Activated gamma-delta T cell treated with anti-CD3 and anti-CD28 coated beads, Interleukin-2, amount 50 U/mL, for 16 hours (primary cell): Measurements from ENCODE around the gene ASXL1.
A peak's percentile ranks its signal among the peaks of the same experiment; 100 is the strongest.

Experiments
- DNase-seq: peaks from one replicate; pipeline ENCODE4 v3.0.0-alpha.2; 2020; ENCODE audit warnings: low read depth

ASXL1 gene

DNA sequence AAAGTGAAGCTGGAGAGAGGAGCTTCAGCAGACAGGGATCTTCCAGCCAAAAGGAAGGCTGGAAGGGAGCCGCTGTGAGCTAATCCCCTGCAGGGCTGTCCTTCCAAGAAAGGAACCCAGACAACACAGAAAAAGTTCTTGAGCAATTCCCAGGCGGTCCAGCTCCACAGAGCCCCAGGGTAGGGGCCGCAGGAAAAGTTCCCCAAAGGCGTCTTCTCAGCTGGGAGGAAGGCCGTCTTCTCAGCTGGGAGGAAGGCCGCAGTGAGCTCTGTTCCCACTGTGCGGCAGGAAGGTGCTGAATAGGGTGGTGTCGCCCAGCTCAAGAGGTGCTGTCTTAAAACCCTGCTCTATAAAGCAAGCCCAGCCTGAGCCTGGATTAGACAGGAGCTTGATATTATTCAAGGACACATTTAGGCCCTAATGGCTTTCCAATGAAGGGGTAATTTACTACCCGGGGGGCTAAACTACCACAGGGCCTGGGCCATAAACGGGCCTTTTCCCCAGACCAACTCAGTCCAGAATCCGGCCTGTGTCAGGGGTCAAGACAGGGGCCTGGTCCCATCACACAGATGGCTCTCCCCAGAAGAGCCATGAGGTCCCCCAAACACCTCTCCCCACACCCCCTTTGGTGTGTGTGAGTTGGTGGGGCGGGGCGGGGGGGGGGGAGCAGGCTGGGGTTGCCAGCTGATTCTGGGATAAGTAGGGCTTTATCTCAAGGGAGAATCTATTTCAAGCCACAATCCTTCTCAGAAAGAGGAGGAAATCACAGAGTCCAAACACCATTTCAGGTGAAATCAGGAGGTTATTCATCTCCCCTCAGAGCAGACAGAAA lies 123.4 kb downstream of the ASXL1 start:
- DNase-seq = no peak

GRCh38 chr20:32482143-32482441 lies 124.0 kb downstream of the ASXL1 start:
- no peak for DNase-seq

DNA sequence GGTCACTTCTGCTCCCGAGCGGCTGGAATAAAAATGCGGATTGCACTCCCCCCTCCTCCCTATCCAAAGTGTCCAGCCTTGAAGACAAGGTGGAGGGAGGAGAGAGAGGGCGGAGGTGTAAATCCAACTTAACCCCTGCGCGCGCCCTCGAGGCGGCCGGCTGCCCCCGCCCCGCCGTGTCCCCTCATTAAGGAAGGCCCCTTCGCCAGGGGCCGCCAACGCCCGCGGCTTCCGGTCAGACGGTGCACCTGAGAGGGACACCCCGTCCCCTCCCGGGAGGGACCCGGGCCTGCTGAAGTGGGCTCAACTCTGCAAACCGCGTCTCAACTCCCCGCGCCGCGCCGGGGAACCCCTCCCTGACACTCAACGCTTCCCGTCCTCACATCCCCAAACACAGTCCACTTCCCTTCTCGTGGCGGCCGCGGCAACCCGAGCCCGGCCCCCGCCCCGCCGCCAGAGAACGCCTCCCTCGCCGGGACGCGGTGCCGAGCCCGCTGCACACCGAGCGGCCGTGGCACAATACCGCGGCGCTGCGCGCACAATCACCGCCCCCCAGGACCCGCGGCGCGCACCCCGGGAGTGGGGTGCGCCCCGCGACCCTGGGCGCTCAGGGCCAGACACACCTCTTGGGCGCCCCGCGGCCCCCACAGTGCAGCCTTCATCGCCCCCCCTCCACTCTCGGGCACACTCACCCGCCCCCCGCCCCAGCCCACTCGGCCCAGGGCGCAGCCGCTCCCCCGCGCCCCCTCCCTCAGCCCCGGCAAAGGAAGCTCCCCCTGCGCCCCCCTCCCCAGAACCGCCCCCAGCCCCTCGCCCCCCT lies 124.5 kb downstream of the ASXL1 start:
- DNase-seq = peak; percentile 17

DNA sequence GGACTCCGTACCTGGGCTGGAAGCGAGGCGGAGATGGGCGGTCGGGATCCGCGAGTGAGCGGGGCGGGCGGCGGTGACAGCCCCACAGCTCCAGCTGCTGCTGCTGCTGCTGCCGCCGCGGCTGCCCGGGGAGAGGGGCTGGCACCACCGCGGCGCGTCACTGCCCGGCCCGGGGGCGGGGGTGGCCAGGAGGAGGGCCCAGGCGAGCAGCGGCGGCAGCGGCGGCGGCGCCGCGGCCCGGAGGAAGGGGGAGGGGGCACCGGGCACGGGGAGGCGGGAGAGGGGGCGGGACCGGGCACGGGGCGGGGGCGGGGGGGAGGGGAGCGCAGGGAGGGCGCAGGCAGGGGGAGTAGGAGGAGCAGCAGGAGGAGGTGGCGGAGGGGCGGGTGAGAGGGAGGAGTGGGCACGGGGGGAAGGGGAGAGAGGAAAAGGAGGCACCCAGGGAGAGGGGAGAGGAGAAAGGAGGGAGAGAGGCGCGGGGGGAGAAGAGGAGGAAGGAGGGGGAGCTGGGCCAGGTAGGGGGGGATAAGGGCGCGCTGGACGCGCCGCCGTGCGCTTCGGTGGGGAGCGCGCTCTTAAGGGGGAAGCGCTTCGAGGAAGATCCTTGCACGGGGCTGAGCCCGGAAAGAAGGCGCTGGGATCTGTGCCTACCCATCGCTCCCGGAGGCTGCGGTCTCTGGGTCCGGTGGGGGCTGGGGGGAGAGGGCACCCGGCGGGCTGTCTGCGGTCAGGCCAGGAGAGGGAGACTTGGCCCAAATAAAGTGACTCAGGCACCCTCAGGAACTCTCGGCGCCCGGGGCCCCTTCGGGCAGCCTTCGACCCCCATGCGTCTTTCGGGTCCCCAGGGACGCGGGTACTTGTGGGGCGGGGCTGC lies 125.5 kb downstream of the ASXL1 start:
- DNase-seq = peak; percentile 47

DNA sequence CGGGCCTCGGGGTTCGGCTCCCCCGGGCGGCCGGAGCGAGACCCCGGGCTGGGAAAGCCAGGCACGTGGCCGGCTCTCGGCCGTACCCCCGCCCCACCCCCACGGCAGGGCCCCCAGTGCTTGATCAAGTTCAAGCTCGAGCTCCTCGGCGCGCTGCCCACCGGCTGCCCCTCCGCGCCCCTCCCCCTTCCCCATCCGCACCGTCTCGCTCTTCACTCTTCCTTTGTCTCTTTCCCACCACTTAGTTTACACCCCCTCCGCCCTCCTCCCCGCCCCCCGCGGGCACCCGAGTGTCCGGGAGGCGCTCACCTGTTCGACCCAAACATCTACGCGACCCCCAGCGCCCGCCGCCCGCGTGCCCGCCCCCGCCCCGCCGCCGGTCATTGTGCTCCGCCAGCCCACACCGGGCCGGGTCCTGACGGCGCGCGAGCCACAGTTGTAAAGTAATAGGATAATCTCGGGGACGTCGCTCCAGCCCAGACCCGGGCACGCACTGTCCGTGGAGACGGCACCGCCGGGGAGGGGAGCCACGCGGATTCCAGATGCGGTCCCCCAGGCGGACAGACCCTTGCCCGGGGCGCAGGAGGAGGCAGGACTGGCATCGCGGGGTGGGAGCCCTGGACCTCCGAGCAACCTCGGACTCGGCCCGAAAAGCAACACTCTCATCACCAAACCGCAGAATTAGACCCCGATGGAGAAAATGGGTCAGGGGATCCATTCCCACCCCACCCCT lies 126.3 kb downstream of the ASXL1 start:
- DNase-seq = no peak

DNA sequence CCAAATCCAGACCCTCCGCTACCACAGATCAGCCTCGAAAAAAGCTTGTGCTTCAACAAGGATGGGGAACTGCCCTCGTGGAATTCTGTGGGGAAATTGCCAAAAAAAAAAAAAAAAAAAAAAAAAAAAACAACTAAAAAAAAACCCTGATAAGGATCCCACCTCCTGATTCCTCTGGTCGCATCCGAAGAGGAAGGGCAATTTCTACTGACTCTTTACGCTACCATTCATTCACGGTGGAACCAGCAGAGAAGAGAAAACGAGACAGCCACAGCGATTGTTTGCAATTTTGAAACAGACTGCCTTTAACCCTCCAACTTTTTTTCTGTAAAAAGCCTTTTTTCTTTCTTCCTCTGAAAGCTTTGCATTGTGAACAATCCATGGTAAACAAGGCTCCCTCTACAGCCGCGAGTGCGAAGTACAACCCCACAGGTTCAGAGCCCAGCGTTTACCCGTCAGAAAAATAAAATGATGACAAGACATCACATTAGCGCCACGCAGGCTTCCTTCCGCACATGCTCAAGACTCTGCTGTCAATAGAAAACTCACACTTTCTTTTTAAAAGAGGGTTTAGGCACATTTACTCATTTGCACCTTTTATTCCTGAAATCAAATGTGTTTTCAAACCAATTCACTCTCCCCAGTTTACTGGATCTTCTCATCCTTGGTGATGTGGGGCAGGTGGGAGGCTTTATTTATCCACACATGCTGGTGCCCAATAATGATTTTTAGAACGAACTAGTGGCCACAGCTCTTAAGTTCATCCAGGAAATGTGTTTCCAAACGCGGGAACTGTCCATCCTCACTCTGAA lies 127.0 kb downstream of the ASXL1 start:
- peak; percentile 64 for DNase-seq

- DNase-seq = no peak
Observed at GRCh38 chr20:32485770-32486478, 127.8 kb downstream of the ASXL1 start.

DNA sequence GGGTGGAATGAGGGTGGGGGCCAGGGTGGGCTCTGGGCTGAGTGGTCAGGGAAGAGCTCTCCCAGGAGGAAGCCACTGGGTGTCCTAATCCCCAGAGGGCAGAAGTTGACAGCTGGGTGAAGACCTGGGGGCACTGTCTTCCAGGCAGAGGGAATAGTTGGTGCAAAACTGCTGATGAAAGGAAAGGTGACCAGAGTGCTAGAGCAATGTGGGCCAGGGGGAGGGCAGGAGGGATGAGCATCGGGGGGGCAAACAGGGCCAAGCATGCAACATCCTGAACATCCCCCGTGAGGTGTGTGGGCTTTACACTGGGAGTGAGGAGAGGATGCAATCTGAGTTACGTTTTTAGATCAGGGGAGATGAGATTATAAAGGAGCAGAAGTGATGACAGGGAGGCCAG lies 129.2 kb downstream of the ASXL1 start:
- no peak for DNase-seq

GRCh38 chr20:32488066-32488838 lies 130.1 kb downstream of the ASXL1 start:
- DNase-seq = no peak
